ENCODE results near the gene CHI3L1. TPM values are rescaled to one million over a fixed set of nuclear protein-coding genes. Genes with fewer than 3 reads are reported as not detected.

Gene CHI3L1
- total and polyA plus RNA-seq, 9 donors, result 0.13 to 2.1 (median 1.0) TPM

GRCh38 chr1:203196371-203196770 is 9.9 kb upstream of the CHI3L1 start:
- no peak overlapping the region for H3K4me3 ChIP-seq (ENCODE audit: low read length)
- H3K4me1 ChIP-seq (ENCODE audit: control insufficient read depth, insufficient read depth, low read length), result peaks cover 21% of the 10 kb centered on the region
- no peaks in the 10 kb centered on the region for H3K9me3 ChIP-seq (replicated peaks; ENCODE audit: control insufficient read depth, low read depth, low read length)
- no peaks in the 10 kb centered on the region for H3K27me3 ChIP-seq (ENCODE audit: control insufficient read depth, insufficient read depth, low read length)
- no peak for DNase-seq
- WGBS (ENCODE audit: insufficient coverage), result 71% methylated on average over 3 of the region's 3 CpGs
- no peak overlapping the region for H3K27ac ChIP-seq (ENCODE audit: low read length)
- H3K36me3 ChIP-seq (ENCODE audit: control insufficient read depth, insufficient read depth, low read length), result no peaks in the 10 kb centered on the region

GRCh38 chr1:203190949-203191348 is 4.4 kb upstream of the CHI3L1 start:
- 90% methylated on average over 1 of the region's 2 CpGs for WGBS (ENCODE audit: insufficient coverage)
- no peak for DNase-seq
- no peaks in the 10 kb centered on the region for H3K9me3 ChIP-seq (replicated peaks; ENCODE audit: control insufficient read depth, low read depth, low read length)
- peaks cover 7% of the 10 kb centered on the region for H3K4me1 ChIP-seq (ENCODE audit: control insufficient read depth, insufficient read depth, low read length)
- no peak overlapping the region for H3K4me3 ChIP-seq (ENCODE audit: low read length)
- H3K27me3 ChIP-seq (ENCODE audit: control insufficient read depth, insufficient read depth, low read length), result no peaks in the 10 kb centered on the region
- H3K36me3 ChIP-seq (ENCODE audit: control insufficient read depth, insufficient read depth, low read length), result no peaks in the 10 kb centered on the region
- no peak overlapping the region for H3K27ac ChIP-seq (ENCODE audit: low read length)

- H3K27me3 ChIP-seq (ENCODE audit: control insufficient read depth, insufficient read depth, low read length), result no peaks in the 10 kb centered on the region
- H3K4me1 ChIP-seq (ENCODE audit: control insufficient read depth, insufficient read depth, low read length), result peaks cover 7% of the 10 kb centered on the region
- H3K27ac ChIP-seq (ENCODE audit: low read length), result no peak overlapping the region
- no peaks in the 10 kb centered on the region for H3K36me3 ChIP-seq (ENCODE audit: control insufficient read depth, insufficient read depth, low read length)
- H3K4me3 ChIP-seq (ENCODE audit: low read length), result no peak overlapping the region
- WGBS (ENCODE audit: insufficient coverage), result 72% methylated on average over 3 of the region's 7 CpGs
- no peaks in the 10 kb centered on the region for H3K9me3 ChIP-seq (replicated peaks; ENCODE audit: control insufficient read depth, low read depth, low read length)
- no peak for DNase-seq
Measured at GRCh38 chr1:203189951-203190352, 3.4 kb upstream of the CHI3L1 start.

- WGBS (ENCODE audit: insufficient coverage), result no CpG with 5 or more reads among the region's 4 CpGs
Measured at GRCh38 chr1:203188686-203189232, 2.3 kb upstream of the CHI3L1 start.

GRCh38 chr1:203187689-203188264 is 1.3 kb upstream of the CHI3L1 start:
- no peak for DNase-seq
- no peaks in the 10 kb centered on the region for H3K27me3 ChIP-seq (ENCODE audit: control insufficient read depth, insufficient read depth, low read length)
- no peaks in the 10 kb centered on the region for H3K36me3 ChIP-seq (ENCODE audit: control insufficient read depth, insufficient read depth, low read length)
- H3K4me1 ChIP-seq (ENCODE audit: control insufficient read depth, insufficient read depth, low read length), result peaks cover 7% of the 10 kb centered on the region
- no peaks in the 10 kb centered on the region for H3K9me3 ChIP-seq (replicated peaks; ENCODE audit: control insufficient read depth, low read depth, low read length)
- no peak overlapping the region for H3K27ac ChIP-seq (ENCODE audit: low read length)
- no peak overlapping the region for H3K4me3 ChIP-seq (ENCODE audit: low read length)
- WGBS (ENCODE audit: insufficient coverage), result no CpG with 5 or more reads among the region's 3 CpGs

More at GRCh38 chr1:203188686-203189232, 2.3 kb upstream of the CHI3L1 start:
- H3K4me3 ChIP-seq (ENCODE audit: low read length), result no peak overlapping the region
- DNase-seq, result no peak
- no peaks in the 10 kb centered on the region for H3K9me3 ChIP-seq (replicated peaks; ENCODE audit: control insufficient read depth, low read depth, low read length)
- H3K36me3 ChIP-seq (ENCODE audit: control insufficient read depth, insufficient read depth, low read length), result no peaks in the 10 kb centered on the region
- no peaks in the 10 kb centered on the region for H3K27me3 ChIP-seq (ENCODE audit: control insufficient read depth, insufficient read depth, low read length)
- H3K4me1 ChIP-seq (ENCODE audit: control insufficient read depth, insufficient read depth, low read length), result peaks cover 7% of the 10 kb centered on the region
- no peak overlapping the region for H3K27ac ChIP-seq (ENCODE audit: low read length)

- DNase-seq, result no peak
- H3K9me3 ChIP-seq (replicated peaks; ENCODE audit: control insufficient read depth, low read depth, low read length), result no peaks in the 10 kb centered on the region
- H3K4me3 ChIP-seq (ENCODE audit: low read length), result no peak overlapping the region
- 16% methylated on average over 3 of the region's 7 CpGs for WGBS (ENCODE audit: insufficient coverage)
- no peak overlapping the region for H3K27ac ChIP-seq (ENCODE audit: low read length)
- no peaks in the 10 kb centered on the region for H3K36me3 ChIP-seq (ENCODE audit: control insufficient read depth, insufficient read depth, low read length)
- H3K4me1 ChIP-seq (ENCODE audit: control insufficient read depth, insufficient read depth, low read length), result peaks cover 8% of the 10 kb centered on the region
- H3K27me3 ChIP-seq (ENCODE audit: control insufficient read depth, insufficient read depth, low read length), result no peaks in the 10 kb centered on the region
Measured at GRCh38 chr1:203187304-203187685, 791 bp upstream of the CHI3L1 start.

- Histone ChIP-seq H3K27me3 (ENCODE audit: control insufficient read depth, insufficient read depth, low read length) (no peaks in the 10 kb centered on the region), H3K4me3 (ENCODE audit: low read length) (no peak overlapping the region), H3K27ac (ENCODE audit: low read length) (no peak overlapping the region), H3K4me1 (ENCODE audit: control insufficient read depth, insufficient read depth, low read length) (peaks cover 11% of the 10 kb centered on the region), H3K36me3 (ENCODE audit: control insufficient read depth, insufficient read depth, low read length) (no peaks in the 10 kb centered on the region), H3K9me3 (replicated peaks; ENCODE audit: control insufficient read depth, low read depth, low read length) (no peaks in the 10 kb centered on the region)
- 100% methylated on average over 2 of the region's 5 CpGs for WGBS (ENCODE audit: insufficient coverage)
- DNase-seq, result no peak
Measured at GRCh38 chr1:203186091-203186445, 436 bp downstream of the CHI3L1 start.

- no peak overlapping the region for H3K4me3 ChIP-seq (ENCODE audit: low read length)
- no peak for DNase-seq
- peaks cover 11% of the 10 kb centered on the region for H3K4me1 ChIP-seq (ENCODE audit: control insufficient read depth, insufficient read depth, low read length)
- WGBS (ENCODE audit: insufficient coverage), result 61% methylated on average over 4 of the region's 4 CpGs
- H3K9me3 ChIP-seq (replicated peaks; ENCODE audit: control insufficient read depth, low read depth, low read length), result no peaks in the 10 kb centered on the region
- no peaks in the 10 kb centered on the region for H3K36me3 ChIP-seq (ENCODE audit: control insufficient read depth, insufficient read depth, low read length)
- H3K27ac ChIP-seq (ENCODE audit: low read length), result no peak overlapping the region
- H3K27me3 ChIP-seq (ENCODE audit: control insufficient read depth, insufficient read depth, low read length), result no peaks in the 10 kb centered on the region
Measured at GRCh38 chr1:203185585-203185984, 919 bp downstream of the CHI3L1 start.

GRCh38 chr1:203185061-203185461 is 1.4 kb downstream of the CHI3L1 start:
- H3K27me3 ChIP-seq (ENCODE audit: control insufficient read depth, insufficient read depth, low read length), result no peaks in the 10 kb centered on the region

GRCh38 chr1:203184467-203184866 is 2.0 kb downstream of the CHI3L1 start:
- H3K9me3 ChIP-seq (replicated peaks; ENCODE audit: control insufficient read depth, low read depth, low read length), result no peaks in the 10 kb centered on the region
- peaks cover 14% of the 10 kb centered on the region for H3K4me1 ChIP-seq (ENCODE audit: control insufficient read depth, insufficient read depth, low read length)
- DNase-seq, result no peak
- H3K4me3 ChIP-seq (ENCODE audit: low read length), result no peak overlapping the region
- no peaks in the 10 kb centered on the region for H3K36me3 ChIP-seq (ENCODE audit: control insufficient read depth, insufficient read depth, low read length)
- 100% methylated on average over 1 of the region's 4 CpGs for WGBS (ENCODE audit: insufficient coverage)
- H3K27me3 ChIP-seq (ENCODE audit: control insufficient read depth, insufficient read depth, low read length), result no peaks in the 10 kb centered on the region
- no peak overlapping the region for H3K27ac ChIP-seq (ENCODE audit: low read length)

More at GRCh38 chr1:203185061-203185461, 1.4 kb downstream of the CHI3L1 start:
- Histone ChIP-seq H3K27ac (ENCODE audit: low read length) (no peak overlapping the region), H3K4me1 (ENCODE audit: control insufficient read depth, insufficient read depth, low read length) (peaks cover 11% of the 10 kb centered on the region), H3K4me3 (ENCODE audit: low read length) (no peak overlapping the region), H3K9me3 (replicated peaks; ENCODE audit: control insufficient read depth, low read depth, low read length) (no peaks in the 10 kb centered on the region), H3K36me3 (ENCODE audit: control insufficient read depth, insufficient read depth, low read length) (no peaks in the 10 kb centered on the region)
- 94% methylated on average over 9 of the region's 10 CpGs for WGBS (ENCODE audit: insufficient coverage)
- DNase-seq, result no peak

- WGBS (ENCODE audit: insufficient coverage), result 86% methylated on average over 1 of the region's 2 CpGs
- Histone ChIP-seq H3K36me3 (ENCODE audit: control insufficient read depth, insufficient read depth, low read length) (no peaks in the 10 kb centered on the region), H3K4me1 (ENCODE audit: control insufficient read depth, insufficient read depth, low read length) (peaks cover 20% of the 10 kb centered on the region), H3K27me3 (ENCODE audit: control insufficient read depth, insufficient read depth, low read length) (no peaks in the 10 kb centered on the region), H3K4me3 (ENCODE audit: low read length) (no peak overlapping the region), H3K9me3 (replicated peaks; ENCODE audit: control insufficient read depth, low read depth, low read length) (no peaks in the 10 kb centered on the region), H3K27ac (ENCODE audit: low read length) (no peak overlapping the region)
- no peak for DNase-seq
Measured at GRCh38 chr1:203183828-203184227, 2.7 kb downstream of the CHI3L1 start.

Measured in muscle of leg (tissue), 11 donors.